Large intestine (tissue), 3 donors: ENCODE data around the gene CERS5. TPM values are rescaled to one million over a fixed set of nuclear protein-coding genes. Genes with fewer than 3 reads are reported as not detected.
"Not testable (repeated sequence)": the region's sequence is repeated elsewhere in the genome, so short reads cannot be mapped to it uniquely, and the experiment has no call there.

Experiments
- DNase-seq, 2 donors: peaks; one replicate each; pipeline versions ENCODE4 v3.0.0 to v3.0.0-alpha.2; 2013
- H3K27ac ChIP-seq: one replicate; pipeline ENCODE4 v1.5.1; 2013; ENCODE audit warnings: low read length
- H3K27me3 ChIP-seq: 2 replicates; pipeline ENCODE4 v1.6.1; 2013; ENCODE audit warnings: low read length; ENCODE audit not compliant: control insufficient read depth, insufficient read depth
- H3K36me3 ChIP-seq: 2 replicates; pipeline ENCODE4 v1.6.1; 2013; ENCODE audit warnings: low read length; ENCODE audit not compliant: control insufficient read depth, insufficient read depth
- H3K4me1 ChIP-seq: one replicate; pipeline ENCODE4 v1.6.1; 2013; ENCODE audit warnings: low read length; ENCODE audit not compliant: control insufficient read depth, insufficient read depth
- H3K4me3 ChIP-seq: one replicate; pipeline ENCODE4 v1.5.1; 2013; ENCODE audit warnings: low read length
- H3K9me3 ChIP-seq: one replicate; pipeline ENCODE4 v1.6.1; 2013; ENCODE audit warnings: mild to moderate bottlenecking, low read depth, low read length, moderate library complexity; ENCODE audit not compliant: control insufficient read depth
- WGBS: methylation state at CpG from one replicate; pipeline ENCODE4 v1.1.5; 2013; ENCODE audit warnings: low lambda C conversion rate; ENCODE audit not compliant: insufficient coverage; 5-methylcytosine and 5-hydroxymethylcytosine counted together
- polyA plus RNA-seq: library from polyadenylated mRNA; unstranded; fragments of 120-200 nt; gene quantifications from one replicate; pipeline ENCODE4 v1.2.1, GENCODE V29; 2013

The CERS5 gene
- polyA plus RNA-seq, 1 donor: 32.5 TPM

- H3K9me3 ChIP-seq: no peaks in the 10 kb centered on the region
- no peak for DNase-seq
- H3K27ac ChIP-seq: no peak overlapping the region
- no peak overlapping the region for H3K4me3 ChIP-seq
- H3K36me3 ChIP-seq: peaks cover 71% of the 10 kb centered on the region
- H3K4me1 ChIP-seq: peaks cover 3% of the 10 kb centered on the region
- WGBS: no CpG with 5 or more reads among the region's 7 CpGs
- no peaks in the 10 kb centered on the region for H3K27me3 ChIP-seq
These were observed 77.4 kb downstream of the CERS5 start for GRCh38 chr12:50089730-50090129.

GRCh38 chr12:50088577-50089335 lies 78.4 kb downstream of the CERS5 start:
- peaks cover 63% of the 10 kb centered on the region for H3K36me3 ChIP-seq
- DNase-seq: peak; percentile 50 to 55
- peaks cover 8% of the 10 kb centered on the region for H3K4me1 ChIP-seq
- no peak overlapping the region for H3K4me3 ChIP-seq
- no peaks in the 10 kb centered on the region for H3K9me3 ChIP-seq
- no CpG with 5 or more reads among the region's 3 CpGs for WGBS
- no peaks in the 10 kb centered on the region for H3K27me3 ChIP-seq
- H3K27ac ChIP-seq: no peak overlapping the region

GRCh38 chr12:50087995-50088394 lies 79.2 kb downstream of the CERS5 start:
- Histone ChIP-seq H3K4me3 (no peak overlapping the region), H3K27ac (no peak overlapping the region), H3K9me3 (no peaks in the 10 kb centered on the region), H3K36me3 (peaks cover 55% of the 10 kb centered on the region), H3K27me3 (no peaks in the 10 kb centered on the region), H3K4me1 (peaks cover 15% of the 10 kb centered on the region)
- WGBS: 100% methylated on average over 1 of the region's 3 CpGs
- DNase-seq: no peak

GRCh38 chr12:50087151-50087550 lies 80.0 kb downstream of the CERS5 start:
- peaks cover 50% of the 10 kb centered on the region for H3K36me3 ChIP-seq
- no CpG with 5 or more reads among the region's 9 CpGs for WGBS
- H3K4me3 ChIP-seq: no peak overlapping the region
- H3K4me1 ChIP-seq: peaks cover 22% of the 10 kb centered on the region
- no peak overlapping the region for H3K27ac ChIP-seq
- no peaks in the 10 kb centered on the region for H3K9me3 ChIP-seq
- no peak for DNase-seq
- no peaks in the 10 kb centered on the region for H3K27me3 ChIP-seq

- peak overlapping the region; percentile 89 for H3K27ac ChIP-seq
- peak overlapping the region; percentile 59 for H3K4me3 ChIP-seq
- WGBS: no CpG with 5 or more reads among the region's 5 CpGs
- peaks cover under 1% of the 10 kb centered on the region for H3K9me3 ChIP-seq
- DNase-seq: peak in 1 of 2 donors; percentile 39
- H3K36me3 ChIP-seq: peaks cover 42% of the 10 kb centered on the region
- no peaks in the 10 kb centered on the region for H3K27me3 ChIP-seq
- peaks cover 31% of the 10 kb centered on the region for H3K4me1 ChIP-seq
These were observed 81.0 kb downstream of the CERS5 start for GRCh38 chr12:50086148-50086547.

- WGBS: 30% methylated on average over 2 of the region's 8 CpGs
- DNase-seq: no peak
These were observed 81.5 kb downstream of the CERS5 start for GRCh38 chr12:50085615-50086072.

GRCh38 chr12:50084775-50085614 lies 82.2 kb downstream of the CERS5 start, which contains the start of gene SMARCD1:
SMARCD1 (plus strand) TSS chr12:50085342; CDS start chr12:50085370, 28 bp downstream.
- H3K27ac ChIP-seq: peak within 1 kb of the TSS; percentile 89
- no peaks in the 10 kb centered on the region for H3K27me3 ChIP-seq
- peaks cover 34% of the 10 kb centered on the region for H3K36me3 ChIP-seq
- H3K4me3 ChIP-seq: peak within 1 kb of the TSS; percentile 59
- WGBS: no CpG with 5 or more reads among the region's 69 CpGs
- peak; percentile 90 to 93 for DNase-seq
- H3K9me3 ChIP-seq: peaks cover 2% of the 10 kb centered on the region
- H3K4me1 ChIP-seq: peaks cover 41% of the 10 kb centered on the region

More at GRCh38 chr12:50085615-50086072, 81.5 kb downstream of the CERS5 start:
- Histone ChIP-seq H3K9me3 (peaks cover 2% of the 10 kb centered on the region), H3K4me1 (peaks cover 36% of the 10 kb centered on the region), H3K27ac (peak overlapping the region; percentile 89), H3K4me3 (peak overlapping the region; percentile 59), H3K36me3 (peaks cover 39% of the 10 kb centered on the region), H3K27me3 (no peaks in the 10 kb centered on the region)

- peak overlapping the region; percentile 89 for H3K27ac ChIP-seq
- not testable (repeated sequence) for DNase-seq, H3K9me3 ChIP-seq, H3K27me3 ChIP-seq
- H3K36me3 ChIP-seq: peaks cover 28% of the 10 kb centered on the region
- no CpG with 5 or more reads among the region's 7 CpGs for WGBS
- H3K4me3 ChIP-seq: peak overlapping the region; percentile 59
- H3K4me1 ChIP-seq: peaks cover 46% of the 10 kb centered on the region
These were observed 82.8 kb downstream of the CERS5 start for GRCh38 chr12:50084409-50084774.

- Histone ChIP-seq H3K27me3 (no peaks in the 10 kb centered on the region), H3K36me3 (peaks cover 17% of the 10 kb centered on the region), H3K9me3 (peaks cover 2% of the 10 kb centered on the region), H3K4me1 (peaks cover 46% of the 10 kb centered on the region), H3K4me3 (no peak overlapping the region), H3K27ac (peak overlapping the region; percentile 76)
- peak in 1 of 2 donors; percentile 30 for DNase-seq
- WGBS: no CpG with 5 or more reads among the region's 1 CpG
These were observed 83.9 kb downstream of the CERS5 start for GRCh38 chr12:50083301-50083700.

- no peak overlapping the region for H3K4me3 ChIP-seq
- no CpG with 5 or more reads among the region's 7 CpGs for WGBS
- peaks cover 2% of the 10 kb centered on the region for H3K9me3 ChIP-seq
- H3K4me1 ChIP-seq: peaks cover 46% of the 10 kb centered on the region
- DNase-seq: peak; percentile 96 to 98
- no peaks in the 10 kb centered on the region for H3K27me3 ChIP-seq
- peak overlapping the region; percentile 76 for H3K27ac ChIP-seq
- H3K36me3 ChIP-seq: peaks cover 12% of the 10 kb centered on the region
These were observed 84.5 kb downstream of the CERS5 start for GRCh38 chr12:50082644-50083043.
